HEK293T (cell line): Measurements from ENCODE around the gene SEMA3E.

Experiments used
- ARNT ChIP-seq: fragments of 450-650 bp; IDR thresholded peaks from 2 replicates; pipeline ENCODE4 v1.6.1; 2017; ENCODE audit warnings: mild to moderate bottlenecking
- BHLHE40 ChIP-seq: fragments of 450-650 bp; IDR thresholded peaks from 2 replicates; pipeline ENCODE4 v1.6.1; 2016; ENCODE audit warnings: mild to moderate bottlenecking, moderate library complexity, borderline replicate concordance
- FOXK2 ChIP-seq: fragments of 450-650 bp; IDR thresholded peaks from 2 replicates; pipeline ENCODE4 v1.6.1; 2016; ENCODE audit warnings: mild to moderate bottlenecking
- FOXM1 ChIP-seq: fragments of 450-650 bp; IDR thresholded peaks from 2 replicates; pipeline ENCODE4 v1.6.1; 2017; ENCODE audit warnings: mild to moderate bottlenecking, borderline replicate concordance
- PKNOX1 ChIP-seq: fragments of 450-650 bp; IDR thresholded peaks from 2 replicates; pipeline ENCODE4 v1.6.1; 2016

GRCh38 chr7:83629117-83629880 lies 19.6 kb downstream of the SEMA3E start:
- TF ChIP-seq BHLHE40 (no peak), FOXM1 (no peak), ARNT (no peak), PKNOX1 (no peak), FOXK2 (no peak)
